IMR-90 (cell line): ENCODE results near the gene SKP2. TPM values are rescaled to one million over a fixed set of nuclear protein-coding genes. Genes with fewer than 3 reads are reported as not detected.
A peak's percentile ranks its signal among the peaks of the same experiment; 100 is the strongest.

Experiments used
- ATAC-seq: fragments of 200-7000 bp; cut with Tn5 transposase; 2 replicates; pipeline ENCODE4 v1.9.1; 2020; ENCODE audit warnings: low read depth, mild to moderate bottlenecking, moderate library complexity
- BruUV-seq: library from RNA; stranded (reverse); fragments of 400-500 nt; replicated peaks from 2 replicates; lab custom pipeline; 2021; lab: Mats Ljungman, UMichigan
- CTCF ChIA-PET: fragments of 300-600 bp; formaldehyde crosslinking; extraction: SDS; loops from one replicate; lab custom pipeline; 2021; ENCODE audit warnings: antibody characterized with exemption; lab: Yijun Ruan, JAX
- POLR2A ChIA-PET: fragments of 300-600 bp; sonication (Branson Sonifier 250); formaldehyde crosslinking; loops from one replicate; lab custom pipeline; 2022; ENCODE audit warnings: antibody characterized with exemption; ENCODE audit not compliant: unreplicated experiment; lab: Charles Lee
- DNase-seq: peaks from one replicate; pipeline ENCODE4 v3.0.0; 2013
- H2AFZ ChIP-seq: replicated peaks from 2 replicates; pipeline ENCODE3; 2013; ENCODE audit warnings: low read length, mild to moderate bottlenecking; ENCODE audit not compliant: poor library complexity
- H2AK5ac ChIP-seq: 2 replicates; pipeline ENCODE4 v1.6.1; 2013; ENCODE audit warnings: low read depth, low read length, inconsistent platforms
- H2AK9ac ChIP-seq: replicated peaks from 2 replicates; pipeline ENCODE3; 2013; ENCODE audit warnings: mild to moderate bottlenecking, low read depth, low read length, moderate library complexity; ENCODE audit not compliant: poor library complexity
- H2BK120ac ChIP-seq: 2 replicates; pipeline ENCODE4 v1.6.1; 2013; ENCODE audit warnings: low read depth, low read length, inconsistent platforms
- H2BK15ac ChIP-seq: 3 replicates; pipeline ENCODE4 v1.6.1; 2013; ENCODE audit warnings: low read depth, low read length, inconsistent platforms
- H2BK20ac ChIP-seq: 2 replicates; pipeline ENCODE4 v1.6.1; 2013; ENCODE audit warnings: low read depth, mild to moderate bottlenecking, inconsistent platforms, low read length, moderate library complexity
- H2BK5ac ChIP-seq: 2 replicates; pipeline ENCODE4 v1.6.1; 2013; ENCODE audit warnings: mild to moderate bottlenecking, low read depth, low read length, inconsistent platforms; ENCODE audit not compliant: poor library complexity, severe bottlenecking
- H3K14ac ChIP-seq: replicated peaks from 2 replicates; pipeline ENCODE4 v1.6.1; 2013; ENCODE audit warnings: low read depth, low read length, inconsistent platforms
- H3K18ac ChIP-seq: 2 replicates; pipeline ENCODE4 v1.6.1; 2013; ENCODE audit warnings: low read depth, low read length, control low read depth
- H3K23ac ChIP-seq: 2 replicates; pipeline ENCODE4 v1.6.1; 2013; ENCODE audit warnings: low read depth, low read length, inconsistent platforms
- H3K27ac ChIP-seq: 2 replicates; pipeline ENCODE4 v1.5.1; 2013; ENCODE audit warnings: mild to moderate bottlenecking, control low read depth, low read length; ENCODE audit not compliant: insufficient read depth
- H3K27me3 ChIP-seq: 2 replicates; pipeline ENCODE4 v1.6.1; 2013; ENCODE audit warnings: low read length; ENCODE audit not compliant: control insufficient read depth, insufficient read depth
- H3K36me3 ChIP-seq: 2 replicates; pipeline ENCODE4 v1.6.1; 2013; ENCODE audit warnings: low read length, mixed read lengths; ENCODE audit not compliant: control insufficient read depth, insufficient read depth
- H3K4ac ChIP-seq: 2 replicates; pipeline ENCODE4 v1.6.1; 2013; ENCODE audit warnings: low read depth, low read length, inconsistent platforms
- H3K4me1 ChIP-seq: 2 replicates; pipeline ENCODE4 v1.6.1; 2013; ENCODE audit warnings: low read length, mixed read lengths; ENCODE audit not compliant: control insufficient read depth, insufficient read depth
- H3K4me2 ChIP-seq: 2 replicates; pipeline ENCODE4 v1.6.1; 2013; ENCODE audit warnings: low read depth, mild to moderate bottlenecking, control low read depth, low read length, moderate library complexity
- H3K4me3 ChIP-seq: 2 replicates; pipeline ENCODE4 v1.5.1; 2013; ENCODE audit warnings: low read depth, mild to moderate bottlenecking, control low read depth, low read length, moderate library complexity; ENCODE audit not compliant: insufficient read depth
- H3K56ac ChIP-seq: 2 replicates; pipeline ENCODE4 v1.6.1; 2013; ENCODE audit warnings: low read length, inconsistent platforms; ENCODE audit not compliant: insufficient read depth; ENCODE audit errors: extremely low read depth
- H3K79me1 ChIP-seq, 2 experiments: 2 replicates each; pipeline ENCODE4 v1.6.1; 2013; ENCODE audit warnings: low read length in 2 of 2, inconsistent platforms in 1 of 2, low read depth in 1 of 2
- H3K9ac ChIP-seq: 2 replicates; pipeline ENCODE4 v1.6.1; 2013; ENCODE audit warnings: low read depth, low read length, control low read depth
- H3K9me1 ChIP-seq: 2 replicates; pipeline ENCODE4 v1.6.1; 2013; ENCODE audit warnings: low read length, inconsistent platforms; ENCODE audit not compliant: insufficient read depth
- H3K9me3 ChIP-seq: 2 replicates; pipeline ENCODE4 v1.6.1; 2013; ENCODE audit warnings: low read length; ENCODE audit not compliant: control insufficient read depth, insufficient read depth
- H4K20me1 ChIP-seq: 2 replicates; pipeline ENCODE4 v1.6.1; 2013; ENCODE audit warnings: low read length, inconsistent platforms; ENCODE audit not compliant: insufficient read depth
- H4K5ac ChIP-seq: 2 replicates; pipeline ENCODE4 v1.6.1; 2013; ENCODE audit warnings: mild to moderate bottlenecking, low read depth, low read length, control low read depth
- H4K8ac ChIP-seq, 2 experiments: 2 replicates each; pipeline ENCODE4 v1.6.1; 2013; ENCODE audit warnings: low read depth in 2 of 2, low read length in 2 of 2, control low read depth in 1 of 2, inconsistent platforms in 1 of 2
- H4K91ac ChIP-seq: 2 replicates; pipeline ENCODE4 v1.6.1; 2013; ENCODE audit warnings: low read depth, low read length, inconsistent platforms; ENCODE audit not compliant: insufficient read depth
- BHLHE40 ChIP-seq: fragments of 150-350 bp; IDR thresholded peaks from 2 replicates; pipeline ENCODE4 v1.6.1; 2016; ENCODE audit warnings: mild to moderate bottlenecking, low read depth, low read length
- CEBPB ChIP-seq: IDR thresholded peaks from 2 replicates; pipeline ENCODE4 v1.6.1; 2012; ENCODE audit warnings: low read depth, low read length, improper control_type of control experiment
- CTCF ChIP-seq: conservative IDR thresholded peaks from 2 replicates; pipeline ENCODE4 v1.5.1; 2012; ENCODE audit warnings: mild to moderate bottlenecking, low read depth, low read length, improper control_type of control experiment
- ELK1 ChIP-seq: fragments of 150-350 bp; IDR thresholded peaks from 2 replicates; pipeline ENCODE4 v1.6.1; 2016; ENCODE audit warnings: low read depth, mild to moderate bottlenecking, low read length, moderate library complexity, borderline replicate concordance
- FOS ChIP-seq: fragments of 150-350 bp; IDR thresholded peaks from 2 replicates; pipeline ENCODE4 v1.6.1; 2016; ENCODE audit warnings: low read depth, low read length
- MAFK ChIP-seq: IDR thresholded peaks from 2 replicates; pipeline ENCODE4 v1.6.1; 2012; ENCODE audit warnings: low read depth, low read length, improper control_type of control experiment
- MAZ ChIP-seq: IDR thresholded peaks from 2 replicates; pipeline ENCODE4 v1.6.1; 2012; ENCODE audit warnings: low read depth, mild to moderate bottlenecking, low read length, improper control_type of control experiment, moderate library complexity, borderline replicate concordance
- MXI1 ChIP-seq: IDR thresholded peaks from 2 replicates; pipeline ENCODE4 v1.6.1; 2012; ENCODE audit warnings: low read depth, mild to moderate bottlenecking, low read length, moderate library complexity, borderline replicate concordance
- POLR2A ChIP-seq: IDR thresholded peaks from 2 replicates; pipeline ENCODE4 v1.6.1; 2012; ENCODE audit warnings: mild to moderate bottlenecking, low read depth, low read length
- RAD21 ChIP-seq: IDR thresholded peaks from 2 replicates; pipeline ENCODE4 v1.6.1; 2012; ENCODE audit warnings: low read length, improper control_type of control experiment
- RFX5 ChIP-seq: IDR thresholded peaks from 2 replicates; pipeline ENCODE4 v1.8.0; 2012; ENCODE audit warnings: low read depth, mild to moderate bottlenecking, low read length, moderate library complexity
- SMC3 ChIP-seq: fragments of 150-350 bp; IDR thresholded peaks from 2 replicates; pipeline ENCODE4 v1.6.1; 2016; ENCODE audit warnings: low read depth, mild to moderate bottlenecking, antibody characterized with exemption, low read length, moderate library complexity
- USF2 ChIP-seq: fragments of 150-350 bp; IDR thresholded peaks from 2 replicates; pipeline ENCODE4 v1.6.1; 2017; ENCODE audit warnings: mild to moderate bottlenecking, antibody characterized with exemption, low read length, low read depth
- WGBS, 2 experiments: methylation state at CpG; one replicate each; pipeline versions ENCODE4 v1.1.5 to v1.1.7; 2013; ENCODE audit warnings: missing lambda C conversion rate in 2 of 2; ENCODE audit not compliant: insufficient read length in 1 of 2; ENCODE audit errors: extremely low coverage in 2 of 2; 5-methylcytosine and 5-hydroxymethylcytosine counted together
- dilution Hi-C: fragments of 300-500 bp; cut with HindIII; formaldehyde crosslinking; loops from one replicate; pipeline ENCODE4 v1.14.3; 2018; ENCODE audit warnings: low sequenced_read_pairs; ENCODE audit not compliant: unreplicated experiment
- in situ Hi-C: fragments of 300-500 bp; cut with MboI; formaldehyde crosslinking; loops from 3 replicates; pipeline ENCODE4 v1.14.3; 2019; ENCODE audit warnings: low sequenced_read_pairs, inconsistent platforms, mixed read lengths
- intact Hi-C: fragments of 100-400 bp; cut with micrococcal nuclease; formaldehyde crosslinking; loops from 2 replicates; pipeline ENCODE4 v1.10.0; 2022
- polyA plus RNA-seq, 3 experiments: library from polyadenylated mRNA; depleted of rRNA; stranded (reverse); fragments of >200 nt; gene quantifications; 2 replicates each; pipeline ENCODE4 v1.2.3, GENCODE V29; 2012; ENCODE audit warnings: low replicate concordance in 1 of 3
- total RNA-seq: library from RNA; depleted of rRNA; stranded (reverse); fragments of >200 nt; gene quantifications from 2 replicates; pipeline ENCODE4 v1.2.3, GENCODE V29; 2012

The SKP2 gene
- total and polyA plus RNA-seq, 2 of the 4 experiments (the other 2 are of a cell fraction) = 23.3 to 92.1 TPM

DNA sequence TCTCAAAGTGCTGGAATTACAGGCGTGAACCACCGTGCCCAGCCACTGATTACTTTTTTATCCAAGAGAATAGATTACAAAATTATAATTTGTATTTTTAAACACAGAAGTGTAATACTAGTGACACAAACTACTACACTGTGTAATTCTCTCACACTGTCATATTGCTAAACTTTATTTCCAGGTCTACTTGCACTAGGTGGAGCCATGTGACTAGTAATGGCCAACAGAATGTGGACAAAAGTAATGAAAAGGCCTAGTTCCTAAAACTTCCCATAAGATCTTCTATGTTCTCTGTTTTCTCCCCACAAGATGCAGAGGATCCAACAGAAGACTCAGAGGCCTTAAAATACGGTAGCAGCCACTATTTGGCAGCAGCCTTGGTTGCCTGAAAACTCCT, 62.5 kb downstream of the SKP2 start:
- H2BK5ac ChIP-seq = no peak overlapping the region
- H3K4me2 ChIP-seq = no peak overlapping the region
- no peak overlapping the region for H2AFZ ChIP-seq
- H2BK120ac ChIP-seq = no peak overlapping the region
- H4K8ac ChIP-seq = no peak overlapping the region
- no peaks in the 10 kb centered on the region for H3K9me3 ChIP-seq
- BruUV-seq = no TSS peak
- CTCF ChIA-PET = interaction anchor here (0.7 kb wide), 1 partner anchor 135 kb away, joined by 3 read pairs; no protein-coding TSS in a partner anchor
- H3K23ac ChIP-seq = no peak overlapping the region
- no peak overlapping the region for H2BK15ac ChIP-seq
- no peak overlapping the region for H2AK9ac ChIP-seq
- no peak overlapping the region for H4K5ac ChIP-seq
- dilution Hi-C loops (no loop called here), in situ Hi-C loops (no loop called here), intact Hi-C loops (no loop called here)
- no peak overlapping the region for H2BK20ac ChIP-seq
- no peak overlapping the region for H3K9ac ChIP-seq
- no peak overlapping the region for H2AK5ac ChIP-seq
- H3K56ac ChIP-seq = no peak overlapping the region
- H3K4me3 ChIP-seq = no peak overlapping the region
- ATAC-seq = no peak
- no peak for DNase-seq
- H4K91ac ChIP-seq = no peak overlapping the region
- peaks cover 7% of the 10 kb centered on the region for H3K36me3 ChIP-seq
- H3K18ac ChIP-seq = no peak overlapping the region
- no peak overlapping the region for H3K4ac ChIP-seq
- no peaks in the 10 kb centered on the region for H3K4me1 ChIP-seq
- no peaks in the 10 kb centered on the region; a peak in 2 of 4 replicates for H3K79me1 ChIP-seq
- POLR2A ChIA-PET = no interaction called here
- H3K9me1 ChIP-seq = no peaks in the 10 kb centered on the region
- TF ChIP-seq CEBPB = no peak
- TF ChIP-seq MAZ = no peak
- TF ChIP-seq CTCF = peak; percentile 30
- TF ChIP-seq MXI1 = no peak
- no peak for TF ChIP-seq RFX5
- no peak for TF ChIP-seq USF2
- TF ChIP-seq RAD21 = peak; percentile 28; the same call in 1 of the 2 replicates
- no peak for TF ChIP-seq FOS
- TF ChIP-seq ELK1 = no peak
- no peak for TF ChIP-seq SMC3
- no peak for TF ChIP-seq BHLHE40
- TF ChIP-seq MAFK = no peak
- no peak for TF ChIP-seq POLR2A
- H4K20me1 ChIP-seq = no peaks in the 10 kb centered on the region
- WGBS, 2 experiments = no CpG with 5 or more reads among the region's 3 CpGs
- no peak overlapping the region for H3K27ac ChIP-seq
- no peak overlapping the region for H3K14ac ChIP-seq
- no peaks in the 10 kb centered on the region for H3K27me3 ChIP-seq
